Suprapubic skin (tissue), 4 donors: ENCODE measurements around the gene HLF.

Experiments
- CTCF ChIP-seq, 2 donors: fragments of 200-600 bp in 1 of 2; fragments of 450-650 bp in 1 of 2; sonication (generic) in 1 of 2; IDR thresholded peaks; one replicate each; pipeline ENCODE4 v1.5.1; 2016 to 2019; ENCODE audit warnings: antibody characterized with exemption in 2 of 2, mild to moderate bottlenecking in 1 of 2, moderate library complexity in 1 of 2
- POLR2A ChIP-seq, 2 donors: fragments of 450-650 bp; IDR thresholded peaks; one replicate each; pipeline ENCODE4 v1.6.1; 2017; ENCODE audit warnings: antibody characterized with exemption in 2 of 2, mild to moderate bottlenecking in 2 of 2, moderate library complexity in 2 of 2
- POLR2AphosphoS5 ChIP-seq, 3 donors: sonication (generic); formaldehyde crosslinking; IDR thresholded peaks; one replicate each; pipeline ENCODE4 v1.6.1; 2017; ENCODE audit warnings: antibody characterized with exemption in 3 of 3

GRCh38 chr17:55290492-55291113, 25.8 kb downstream of the HLF start:
- TF ChIP-seq POLR2AphosphoS5 (IDR thresholded peaks at IDR 0.05) (no peak), POLR2A (IDR thresholded peaks at IDR 0.05) (no peak), CTCF (IDR thresholded peaks at IDR 0.05) (no peak)
